ENCODE measurements around the gene RNF41.

RNF41 gene

GRCh38 chr12:56258068-56258819, 36.5 kb upstream of the RNF41 start, which contains the start of gene ANKRD52:
TSS of gene ANKRD52 (minus strand) at chr12:56258384. CDS start at chr12:56258269, 115 bp downstream.
- peak; percentile 59; the same call in 1 of the 2 replicates for TF ChIP-seq TAF1 (IDR thresholded peaks at IDR 0.05; ENCODE audit: low read depth)
- no peak; the same call in 1 of the 2 replicates for TF ChIP-seq TCF12 (IDR thresholded peaks at IDR 0.05; ENCODE audit: low read depth)
- TF ChIP-seq CREB1 (IDR thresholded peaks at IDR 0.05; ENCODE audit: low read depth), result no peak
- no peak for TF ChIP-seq FOXM1 (IDR thresholded peaks at IDR 0.05; ENCODE audit: borderline replicate concordance, low read depth)
- TF ChIP-seq RAD21 (IDR thresholded peaks at IDR 0.05; ENCODE audit: low read depth), result peak; percentile 11; the same call in 1 of the 2 replicates
- peak; percentile 28 for TF ChIP-seq MAX (IDR thresholded peaks at IDR 0.05)
- TF ChIP-seq EGR1 (IDR thresholded peaks at IDR 0.05), result peak; percentile 5; the same call in 1 of the 2 replicates
- TF ChIP-seq EP300 (IDR thresholded peaks at IDR 0.05; ENCODE audit: borderline replicate concordance), result peak; percentile 23; the same call in 1 of the 2 replicates
- no peak for TF ChIP-seq REST (IDR thresholded peaks at IDR 0.05; ENCODE audit: low read depth)
- TF ChIP-seq YY1 (IDR thresholded peaks at IDR 0.05; ENCODE audit: low read depth), result peak; percentile 54; the same call in 1 of the 2 replicates
- no peak; the same call in 1 of the 2 replicates for TF ChIP-seq NFIC (IDR thresholded peaks at IDR 0.05)
- no peak for TF ChIP-seq CEBPB (IDR thresholded peaks at IDR 0.05)
- 0 out of 2 replicates have a peak, but pooled peaks have one; percentile 9 for TF ChIP-seq USF1 (IDR thresholded peaks at IDR 0.05)
- TF ChIP-seq TEAD4 (IDR thresholded peaks at IDR 0.05), result peak; percentile 3
- TF ChIP-seq ZBTB7A (IDR thresholded peaks at IDR 0.05; ENCODE audit: low read depth), result peak; percentile 100

- TF ChIP-seq RAD21 (IDR thresholded peaks at IDR 0.05; ENCODE audit: low read depth) (no peak), ZBTB7A (IDR thresholded peaks at IDR 0.05; ENCODE audit: low read depth) (peak; percentile 25; the same call in 1 of the 2 replicates)
Observed at GRCh38 chr12:56257491-56258067, 35.9 kb upstream of the RNF41 start.

- TF ChIP-seq MAX (IDR thresholded peaks at IDR 0.05), result no peak
- no peak for TF ChIP-seq YY1 (IDR thresholded peaks at IDR 0.05; ENCODE audit: low read depth)
- no peak for TF ChIP-seq REST (IDR thresholded peaks at IDR 0.05; ENCODE audit: low read depth)
- no peak for TF ChIP-seq CREB1 (IDR thresholded peaks at IDR 0.05; ENCODE audit: low read depth)
Observed at GRCh38 chr12:56257071-56257470, 35.3 kb upstream of the RNF41 start.

- TF ChIP-seq ZBTB7A (IDR thresholded peaks at IDR 0.05; ENCODE audit: low read depth) (no peak), USF1 (IDR thresholded peaks at IDR 0.05) (no peak), CEBPB (IDR thresholded peaks at IDR 0.05) (no peak), EP300 (IDR thresholded peaks at IDR 0.05; ENCODE audit: borderline replicate concordance) (no peak)
Observed at GRCh38 chr12:56256326-56256960, 34.7 kb upstream of the RNF41 start.

GRCh38 chr12:56255671-56256070, 33.9 kb upstream of the RNF41 start:
- no peak for TF ChIP-seq FOXM1 (IDR thresholded peaks at IDR 0.05; ENCODE audit: borderline replicate concordance, low read depth)
- TF ChIP-seq TEAD4 (IDR thresholded peaks at IDR 0.05), result no peak
- no peak for TF ChIP-seq CREB1 (IDR thresholded peaks at IDR 0.05; ENCODE audit: low read depth)
- TF ChIP-seq ZBTB7A (IDR thresholded peaks at IDR 0.05; ENCODE audit: low read depth), result no peak
- TF ChIP-seq RAD21 (IDR thresholded peaks at IDR 0.05; ENCODE audit: low read depth), result no peak
- TF ChIP-seq YY1 (IDR thresholded peaks at IDR 0.05; ENCODE audit: low read depth), result no peak
- no peak for TF ChIP-seq EP300 (IDR thresholded peaks at IDR 0.05; ENCODE audit: borderline replicate concordance)
- no peak for TF ChIP-seq TCF12 (IDR thresholded peaks at IDR 0.05; ENCODE audit: low read depth)
- no peak for TF ChIP-seq USF1 (IDR thresholded peaks at IDR 0.05)
- no peak for TF ChIP-seq REST (IDR thresholded peaks at IDR 0.05; ENCODE audit: low read depth)
- TF ChIP-seq NFIC (IDR thresholded peaks at IDR 0.05), result no peak
- TF ChIP-seq MAX (IDR thresholded peaks at IDR 0.05), result no peak
- no peak for TF ChIP-seq TAF1 (IDR thresholded peaks at IDR 0.05; ENCODE audit: low read depth)
- TF ChIP-seq EGR1 (IDR thresholded peaks at IDR 0.05), result no peak
- TF ChIP-seq CEBPB (IDR thresholded peaks at IDR 0.05), result no peak

Data from Ishikawa (cell line).